ENCODE data around the gene F7. TPM values are rescaled to one million over a fixed set of nuclear protein-coding genes. Genes with fewer than 3 reads are reported as not detected.

The F7 gene
- total RNA-seq, 4 donors from 2014 or later = not detected

GRCh38 chr13:113123226-113124201, 17.9 kb downstream of the F7 start:
- 81% methylated on average over 29 of the region's 29 CpGs for WGBS, 2 donors
- Histone ChIP-seq H3K27ac (no peak overlapping the region), H3K27me3 (no peaks in the 10 kb centered on the region), H3K9me3 (no peaks in the 10 kb centered on the region), H3K4me1 (no peaks in the 10 kb centered on the region), H3K36me3 (no peaks in the 10 kb centered on the region), H3K4me3 (replicated peaks in 1 of 3) (no peak overlapping the region)
- intact Hi-C loops (cut with DNase I) = no loop called here
- DNase-seq = no peak
- no peak for TF ChIP-seq POLR2A (IDR thresholded peaks at IDR 0.05)
- TF ChIP-seq, protein P1, sequence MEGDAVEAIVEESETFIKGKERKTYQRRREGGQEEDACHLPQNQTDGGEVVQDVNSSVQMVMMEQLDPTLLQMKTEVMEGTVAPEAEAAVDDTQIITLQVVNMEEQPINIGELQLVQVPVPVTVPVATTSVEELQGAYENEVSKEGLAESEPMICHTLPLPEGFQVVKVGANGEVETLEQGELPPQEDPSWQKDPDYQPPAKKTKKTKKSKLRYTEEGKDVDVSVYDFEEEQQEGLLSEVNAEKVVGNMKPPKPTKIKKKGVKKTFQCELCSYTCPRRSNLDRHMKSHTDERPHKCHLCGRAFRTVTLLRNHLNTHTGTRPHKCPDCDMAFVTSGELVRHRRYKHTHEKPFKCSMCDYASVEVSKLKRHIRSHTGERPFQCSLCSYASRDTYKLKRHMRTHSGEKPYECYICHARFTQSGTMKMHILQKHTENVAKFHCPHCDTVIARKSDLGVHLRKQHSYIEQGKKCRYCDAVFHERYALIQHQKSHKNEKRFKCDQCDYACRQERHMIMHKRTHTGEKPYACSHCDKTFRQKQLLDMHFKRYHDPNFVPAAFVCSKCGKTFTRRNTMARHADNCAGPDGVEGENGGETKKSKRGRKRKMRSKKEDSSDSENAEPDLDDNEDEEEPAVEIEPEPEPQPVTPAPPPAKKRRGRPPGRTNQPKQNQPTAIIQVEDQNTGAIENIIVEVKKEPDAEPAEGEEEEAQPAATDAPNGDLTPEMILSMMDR (IDR thresholded peaks at IDR 0.05) = no peak

GRCh38 chr13:113124211-113124970, 18.8 kb downstream of the F7 start:
- TF ChIP-seq, protein P1 (IDR thresholded peaks at IDR 0.05) = no peak
- no peaks in the 10 kb centered on the region for H3K4me1 ChIP-seq
- H3K27ac ChIP-seq = no peak overlapping the region
- no peak for DNase-seq
- intact Hi-C loops (cut with DNase I) = no loop called here
- H3K36me3 ChIP-seq = no peaks in the 10 kb centered on the region
- H3K9me3 ChIP-seq = no peaks in the 10 kb centered on the region
- H3K4me3 ChIP-seq (replicated peaks in 1 of 3) = no peak overlapping the region
- H3K27me3 ChIP-seq = no peaks in the 10 kb centered on the region
- WGBS, 2 donors = 88 to 96% methylated on average over 12 to 16 of the region's 19 CpGs

GRCh38 chr13:113125506-113126264, 20.1 kb downstream of the F7 start:
- no peaks in the 10 kb centered on the region for H3K27me3 ChIP-seq
- no peak overlapping the region for H3K4me3 ChIP-seq (replicated peaks in 1 of 3)
- intact Hi-C loops (cut with DNase I) = no loop called here
- DNase-seq = no peak
- 89 to 94% methylated on average over 19 of the region's 19 CpGs for WGBS, 2 donors
- H3K27ac ChIP-seq = no peak overlapping the region
- no peaks in the 10 kb centered on the region for H3K9me3 ChIP-seq
- H3K4me1 ChIP-seq = peaks cover 3 to 4% of the 10 kb centered on the region in 2 donors
- no peaks in the 10 kb centered on the region for H3K36me3 ChIP-seq
- TF ChIP-seq POLR2A (IDR thresholded peaks at IDR 0.05) = no peak

- no peak for DNase-seq
- TF ChIP-seq, protein P1 (IDR thresholded peaks at IDR 0.05) = no peak
- no peak for TF ChIP-seq POLR2A (IDR thresholded peaks at IDR 0.05)
- intact Hi-C loops (cut with DNase I) = no loop called here
- H3K9me3 ChIP-seq = no peaks in the 10 kb centered on the region
- 91 to 92% methylated on average over 18 of the region's 18 CpGs for WGBS, 2 donors
- no peaks in the 10 kb centered on the region for H3K27me3 ChIP-seq
- H3K36me3 ChIP-seq = no peaks in the 10 kb centered on the region
- H3K4me3 ChIP-seq (replicated peaks in 1 of 3) = no peak overlapping the region
- H3K27ac ChIP-seq = no peak overlapping the region
- peaks cover 3 to 4% of the 10 kb centered on the region in 2 donors for H3K4me1 ChIP-seq
These were observed 20.9 kb downstream of the F7 start for GRCh38 chr13:113126265-113127150.

All from thyroid gland (tissue), 4 donors.